Measurements from ENCODE around the gene GRHL1.
A peak's percentile ranks its signal among the peaks of the same experiment; 100 is the strongest.

Gene GRHL1

GRCh38 chr2:10043906-10044601 lies 92.6 kb downstream of the GRHL1 start:
- Histone ChIP-seq H3K27me3 (ENCODE audit: control insufficient read depth in 5 of 5, insufficient read depth in 4 of 5, low read length in 5 of 5) (no peaks in the 10 kb centered on the region), H3K9me3 (ENCODE audit: control insufficient read depth in 5 of 5, low read length in 5 of 5) (no peaks in the 10 kb centered on the region), H3K36me3 (ENCODE audit: control insufficient read depth in 5 of 5, insufficient read depth in 5 of 5, low read length in 5 of 5) (peaks cover 0 to 32% (median 28%) of the 10 kb centered on the region in 5 donors), H3K4me1 (ENCODE audit: control insufficient read depth in 5 of 5, insufficient read depth in 5 of 5, low read length in 5 of 5) (peaks cover 4 to 84% (median 75%) of the 10 kb centered on the region in 5 donors), H3K27ac (ENCODE audit: low read depth, low read length) (peak overlapping the region; percentile 89), H3K9ac (ENCODE audit: low read length in 5 of 5) (peak overlapping the region; percentile 48 to 89 (median 78)), H3K4me3 (ENCODE audit: low read depth in 1 of 5, low read length in 5 of 5) (peak overlapping the region; percentile 39 to 73 (median 70))

GRCh38 chr2:10045561-10046355 lies 94.3 kb downstream of the GRHL1 start:
- Histone ChIP-seq H3K36me3 (ENCODE audit: control insufficient read depth in 5 of 5, insufficient read depth in 5 of 5, low read length in 5 of 5) (peaks cover 0 to 43% (median 39%) of the 10 kb centered on the region in 5 donors), H3K9ac (ENCODE audit: low read length in 5 of 5) (peak overlapping the region; percentile 12 to 73 (median 17)), H3K27ac (ENCODE audit: low read depth, low read length) (peak overlapping the region; percentile 89), H3K27me3 (ENCODE audit: control insufficient read depth in 5 of 5, insufficient read depth in 4 of 5, low read length in 5 of 5) (no peaks in the 10 kb centered on the region), H3K9me3 (ENCODE audit: control insufficient read depth in 5 of 5, low read length in 5 of 5) (no peaks in the 10 kb centered on the region), H3K4me3 (ENCODE audit: low read depth in 1 of 5, low read length in 5 of 5) (peak overlapping the region; percentile 19 to 73 (median 53)), H3K4me1 (ENCODE audit: control insufficient read depth in 5 of 5, insufficient read depth in 5 of 5, low read length in 5 of 5) (peaks cover 1 to 78% (median 71%) of the 10 kb centered on the region in 5 donors)

GRCh38 chr2:10046931-10047330 lies 95.4 kb downstream of the GRHL1 start:
- H3K27me3 ChIP-seq (ENCODE audit: control insufficient read depth in 5 of 5, insufficient read depth in 4 of 5, low read length in 5 of 5) = no peaks in the 10 kb centered on the region
- peaks cover 0 to 67% (median 61%) of the 10 kb centered on the region in 5 donors for H3K4me1 ChIP-seq (ENCODE audit: control insufficient read depth in 5 of 5, insufficient read depth in 5 of 5, low read length in 5 of 5)
- H3K27ac ChIP-seq (ENCODE audit: low read depth, low read length) = peak overlapping the region; percentile 57
- no peak overlapping the region for H3K4me3 ChIP-seq (ENCODE audit: low read depth in 1 of 5, low read length in 5 of 5)
- no peaks in the 10 kb centered on the region for H3K9me3 ChIP-seq (ENCODE audit: control insufficient read depth in 5 of 5, low read length in 5 of 5)
- H3K36me3 ChIP-seq (ENCODE audit: control insufficient read depth in 5 of 5, insufficient read depth in 5 of 5, low read length in 5 of 5) = peaks cover 0 to 53% (median 43%) of the 10 kb centered on the region in 5 donors
- no peak overlapping the region for H3K9ac ChIP-seq (ENCODE audit: low read length in 5 of 5)

- H3K9ac ChIP-seq (ENCODE audit: low read length in 5 of 5) = peak overlapping the region in 1 of 5 donors; percentile 17
- peaks cover 0 to 58% (median 49%) of the 10 kb centered on the region in 5 donors for H3K36me3 ChIP-seq (ENCODE audit: control insufficient read depth in 5 of 5, insufficient read depth in 5 of 5, low read length in 5 of 5)
- H3K27ac ChIP-seq (ENCODE audit: low read depth, low read length) = peak overlapping the region; percentile 57
Measured at GRCh38 chr2:10047616-10048500, 96.4 kb downstream of the GRHL1 start.

GRCh38 chr2:10048501-10049171 lies 97.1 kb downstream of the GRHL1 start:
- Histone ChIP-seq H3K4me3 (ENCODE audit: low read depth in 1 of 5, low read length in 5 of 5) (no peak overlapping the region), H3K4me1 (ENCODE audit: control insufficient read depth in 5 of 5, insufficient read depth in 5 of 5, low read length in 5 of 5) (peaks cover 4 to 68% (median 64%) of the 10 kb centered on the region in 5 donors), H3K9me3 (ENCODE audit: control insufficient read depth in 5 of 5, low read length in 5 of 5) (no peaks in the 10 kb centered on the region), H3K27me3 (ENCODE audit: control insufficient read depth in 5 of 5, insufficient read depth in 4 of 5, low read length in 5 of 5) (no peaks in the 10 kb centered on the region), H3K36me3 (ENCODE audit: control insufficient read depth in 5 of 5, insufficient read depth in 5 of 5, low read length in 5 of 5) (peaks cover 3 to 66% (median 56%) of the 10 kb centered on the region in 5 donors), H3K9ac (ENCODE audit: low read length in 5 of 5) (peak overlapping the region in 2 of 5 donors; percentile 8 to 17), H3K27ac (ENCODE audit: low read depth, low read length) (peak overlapping the region; percentile 57)

More at GRCh38 chr2:10047616-10048500, 96.4 kb downstream of the GRHL1 start:
- no peaks in the 10 kb centered on the region for H3K27me3 ChIP-seq (ENCODE audit: control insufficient read depth in 5 of 5, insufficient read depth in 4 of 5, low read length in 5 of 5)
- no peaks in the 10 kb centered on the region for H3K9me3 ChIP-seq (ENCODE audit: control insufficient read depth in 5 of 5, low read length in 5 of 5)
- no peak overlapping the region for H3K4me3 ChIP-seq (ENCODE audit: low read depth in 1 of 5, low read length in 5 of 5)
- peaks cover 0 to 62% (median 57%) of the 10 kb centered on the region in 5 donors for H3K4me1 ChIP-seq (ENCODE audit: control insufficient read depth in 5 of 5, insufficient read depth in 5 of 5, low read length in 5 of 5)

All from subcutaneous abdominal adipose tissue (tissue), 5 donors.